Brain microvascular endothelial cell (primary cell): ENCODE results near the gene WDR4.
"Not testable (repeated sequence)": the region's sequence is repeated elsewhere in the genome, so short reads cannot be mapped to it uniquely, and the experiment has no call there.

Experiments
- DNase-seq: peaks from one replicate; pipeline ENCODE4 v3.0.0-alpha.2; 2020
- H3K27ac ChIP-seq: fragments of 250-450 bp; sonication (Bioruptor Pico); 2 replicates; pipeline ENCODE4 v1.5.1; 2020; ENCODE audit warnings: mild to moderate bottlenecking, moderate library complexity
- H3K27me3 ChIP-seq: fragments of 250-450 bp; sonication (Bioruptor Pico); replicated peaks from 2 replicates; pipeline ENCODE4 v1.5.1; 2020; ENCODE audit warnings: mild to moderate bottlenecking
- H3K36me3 ChIP-seq: fragments of 250-450 bp; sonication (Bioruptor Pico); replicated peaks from 2 replicates; pipeline ENCODE4 v1.5.1; 2020; ENCODE audit warnings: mild to moderate bottlenecking
- H3K4me3 ChIP-seq: 2 replicates; pipeline ENCODE4 v1.5.1; 2011; ENCODE audit warnings: low read depth, mild to moderate bottlenecking, control low read depth, low read length, moderate library complexity
- in situ Hi-C: cut with HindIII; loops from 2 replicates; pipeline ENCODE4 v1.10.0; 2017; ENCODE audit warnings: low sequenced_read_pairs, low pct_ligation_motif_present
- TF ChIP-seq, protein P1 (sequence below): IDR thresholded peaks from 2 replicates; pipeline ENCODE4 v1.5.1; 2011; ENCODE audit warnings: low read depth, mild to moderate bottlenecking, moderate library complexity, low read length, control low read depth, inconsistent platforms; ENCODE audit errors: missing control alignments

WDR4 gene

DNA sequence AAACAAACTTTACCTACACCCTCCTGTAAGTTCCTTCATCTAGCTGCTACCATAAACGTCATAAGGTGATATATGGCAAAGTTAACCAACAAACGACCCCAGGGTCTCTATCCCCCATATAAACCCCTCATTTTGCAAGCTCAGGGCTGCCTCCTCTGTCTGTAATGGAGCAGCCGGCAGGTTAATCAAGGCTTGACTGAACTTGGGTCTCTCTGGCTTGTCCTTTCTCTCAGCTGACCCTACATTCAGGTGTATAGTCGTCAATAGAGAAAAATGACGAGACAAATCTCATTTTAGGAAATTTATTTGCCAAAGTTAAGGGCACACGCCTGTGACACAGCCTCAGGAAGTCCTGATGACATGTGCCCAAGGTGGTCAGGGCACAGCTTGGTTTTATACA lies 67.4 kb downstream of the WDR4 start:
- H3K36me3 ChIP-seq, result no peaks in the 10 kb centered on the region
- no peak overlapping the region for H3K4me3 ChIP-seq
- peaks cover 8% of the 10 kb centered on the region for H3K27me3 ChIP-seq
- in situ Hi-C loops, result no loop called here
- TF ChIP-seq, protein P1, sequence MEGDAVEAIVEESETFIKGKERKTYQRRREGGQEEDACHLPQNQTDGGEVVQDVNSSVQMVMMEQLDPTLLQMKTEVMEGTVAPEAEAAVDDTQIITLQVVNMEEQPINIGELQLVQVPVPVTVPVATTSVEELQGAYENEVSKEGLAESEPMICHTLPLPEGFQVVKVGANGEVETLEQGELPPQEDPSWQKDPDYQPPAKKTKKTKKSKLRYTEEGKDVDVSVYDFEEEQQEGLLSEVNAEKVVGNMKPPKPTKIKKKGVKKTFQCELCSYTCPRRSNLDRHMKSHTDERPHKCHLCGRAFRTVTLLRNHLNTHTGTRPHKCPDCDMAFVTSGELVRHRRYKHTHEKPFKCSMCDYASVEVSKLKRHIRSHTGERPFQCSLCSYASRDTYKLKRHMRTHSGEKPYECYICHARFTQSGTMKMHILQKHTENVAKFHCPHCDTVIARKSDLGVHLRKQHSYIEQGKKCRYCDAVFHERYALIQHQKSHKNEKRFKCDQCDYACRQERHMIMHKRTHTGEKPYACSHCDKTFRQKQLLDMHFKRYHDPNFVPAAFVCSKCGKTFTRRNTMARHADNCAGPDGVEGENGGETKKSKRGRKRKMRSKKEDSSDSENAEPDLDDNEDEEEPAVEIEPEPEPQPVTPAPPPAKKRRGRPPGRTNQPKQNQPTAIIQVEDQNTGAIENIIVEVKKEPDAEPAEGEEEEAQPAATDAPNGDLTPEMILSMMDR, result no peak
- H3K27ac ChIP-seq, result no peak overlapping the region
- no peak for DNase-seq

- no peak overlapping the region for H3K4me3 ChIP-seq
- TF ChIP-seq, protein P1, result no peak
- in situ Hi-C loops, result no loop called here
- DNase-seq, result no peak
- H3K36me3 ChIP-seq, result no peaks in the 10 kb centered on the region
- H3K27ac ChIP-seq, result no peak overlapping the region
- peaks cover 11% of the 10 kb centered on the region for H3K27me3 ChIP-seq
Measured at GRCh38 chr21:42809577-42810475, 69.5 kb downstream of the WDR4 start.

GRCh38 chr21:42809171-42809570 lies 70.2 kb downstream of the WDR4 start:
- in situ Hi-C loops, result no loop called here
- DNase-seq, result no peak
- Histone ChIP-seq H3K27me3 (peaks cover 11% of the 10 kb centered on the region), H3K36me3 (no peaks in the 10 kb centered on the region), H3K4me3 (no peak overlapping the region), H3K27ac (no peak overlapping the region)
- TF ChIP-seq, protein P1, result no peak

DNA sequence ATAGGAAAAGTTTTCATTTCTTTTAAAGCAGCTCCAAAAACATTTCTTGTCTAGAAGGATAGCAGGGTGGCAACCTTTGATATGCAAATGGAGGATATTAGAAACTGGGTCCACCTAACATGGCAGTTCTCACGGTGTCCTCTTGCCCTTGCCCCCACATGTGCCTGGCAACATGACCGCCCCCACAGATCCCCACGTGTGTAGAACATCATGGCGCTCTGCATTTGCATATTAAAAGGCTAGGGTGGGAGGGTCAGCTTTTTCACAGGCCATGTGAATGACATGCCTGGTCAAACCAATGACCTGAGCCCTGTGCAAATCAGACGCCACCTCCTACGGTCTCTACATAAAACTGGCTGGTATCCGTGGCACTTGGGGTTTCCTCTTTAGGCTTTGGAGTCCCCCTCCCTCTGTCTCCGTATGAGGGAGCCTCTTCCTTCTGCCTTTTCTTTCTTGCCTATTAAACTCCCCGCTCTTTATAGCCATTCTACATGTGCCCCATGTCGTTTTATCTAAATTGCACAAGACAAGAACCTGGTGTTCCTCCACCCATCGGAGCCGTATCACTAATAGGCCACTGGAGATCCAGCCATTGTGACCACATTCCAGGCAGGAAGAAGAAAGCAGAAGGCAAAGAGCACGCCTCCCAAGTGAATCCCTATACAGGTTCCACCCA lies 71.3 kb downstream of the WDR4 start:
- Histone ChIP-seq H3K27me3 (peaks cover 11% of the 10 kb centered on the region), H3K36me3 (no peaks in the 10 kb centered on the region), H3K4me3 (no peak overlapping the region), H3K27ac (no peak overlapping the region)
- no peak for DNase-seq
- TF ChIP-seq, protein P1, result no peak
- in situ Hi-C loops, result no loop called here

GRCh38 chr21:42807293-42807895 lies 71.9 kb downstream of the WDR4 start:
- H3K27me3 ChIP-seq, result peaks cover 11% of the 10 kb centered on the region
- H3K4me3 ChIP-seq, H3K36me3 ChIP-seq, in situ Hi-C loops, H3K27ac ChIP-seq, DNase-seq: not testable (repeated sequence)

DNA sequence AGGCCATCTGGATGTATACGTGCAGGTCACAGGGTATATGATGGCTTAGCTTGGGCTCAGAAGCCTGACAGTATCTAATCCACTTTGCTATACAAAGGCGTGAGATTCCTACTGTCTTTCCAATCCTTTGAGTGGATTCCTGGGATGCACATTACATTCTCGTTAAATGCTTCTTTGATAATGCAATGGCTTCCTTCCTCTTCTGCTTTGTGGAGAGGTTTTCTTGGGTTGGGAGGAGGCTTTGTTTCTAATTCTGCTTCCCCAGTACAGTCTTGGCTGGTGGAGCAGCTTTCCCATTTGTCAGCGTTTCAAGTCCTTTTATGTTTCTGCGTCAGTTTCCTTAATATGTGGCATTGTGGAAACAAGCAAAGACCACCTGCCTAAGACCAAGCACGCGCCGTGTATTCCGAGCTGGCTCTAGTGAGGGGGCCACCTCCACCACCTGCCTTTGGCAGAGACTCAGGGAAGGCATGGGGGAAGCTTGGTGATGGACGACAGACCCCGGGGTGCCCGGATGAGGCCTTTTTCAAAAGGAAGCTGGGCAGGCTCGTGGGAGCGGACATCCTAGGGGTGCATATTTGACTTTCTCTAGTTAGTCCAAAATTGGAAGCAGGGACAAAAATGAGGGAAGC lies 72.7 kb downstream of the WDR4 start:
- no peak overlapping the region for H3K27ac ChIP-seq
- H3K36me3 ChIP-seq, result no peaks in the 10 kb centered on the region
- TF ChIP-seq, protein P1, result no peak

GRCh38 chr21:42801616-42802015 lies 77.7 kb downstream of the WDR4 start:
- DNase-seq, H3K36me3 ChIP-seq, in situ Hi-C loops, H3K4me3 ChIP-seq, H3K27ac ChIP-seq, H3K27me3 ChIP-seq: not testable (repeated sequence)

More for the DNA sequence above, 72.7 kb downstream of the WDR4 start:
- H3K27me3 ChIP-seq, result peaks cover 11% of the 10 kb centered on the region
- in situ Hi-C loops, result no loop called here
- H3K4me3 ChIP-seq, result no peak overlapping the region
- no peak for DNase-seq
